DOHH2 (cell line): ENCODE measurements around the gene TAB3.

Experiments
- EZH2phosphoT487 ChIP-seq: fragments of 200-600 bp; sonication (generic); IDR thresholded peaks from 2 replicates; pipeline ENCODE4 v1.6.1; 2017; ENCODE audit warnings: borderline replicate concordance, mild to moderate bottlenecking, antibody characterized with exemption, low read length, moderate library complexity, mixed read lengths
- TF ChIP-seq, protein P1 (sequence below): fragments of 200-600 bp; sonication (generic); IDR thresholded peaks from one replicate; pipeline ENCODE4 v1.5.1; 2014; ENCODE audit warnings: antibody characterized with exemption, mild to moderate bottlenecking, low read depth, low read length; ENCODE audit not compliant: poor library complexity, severe bottlenecking

- TF ChIP-seq, protein P1, sequence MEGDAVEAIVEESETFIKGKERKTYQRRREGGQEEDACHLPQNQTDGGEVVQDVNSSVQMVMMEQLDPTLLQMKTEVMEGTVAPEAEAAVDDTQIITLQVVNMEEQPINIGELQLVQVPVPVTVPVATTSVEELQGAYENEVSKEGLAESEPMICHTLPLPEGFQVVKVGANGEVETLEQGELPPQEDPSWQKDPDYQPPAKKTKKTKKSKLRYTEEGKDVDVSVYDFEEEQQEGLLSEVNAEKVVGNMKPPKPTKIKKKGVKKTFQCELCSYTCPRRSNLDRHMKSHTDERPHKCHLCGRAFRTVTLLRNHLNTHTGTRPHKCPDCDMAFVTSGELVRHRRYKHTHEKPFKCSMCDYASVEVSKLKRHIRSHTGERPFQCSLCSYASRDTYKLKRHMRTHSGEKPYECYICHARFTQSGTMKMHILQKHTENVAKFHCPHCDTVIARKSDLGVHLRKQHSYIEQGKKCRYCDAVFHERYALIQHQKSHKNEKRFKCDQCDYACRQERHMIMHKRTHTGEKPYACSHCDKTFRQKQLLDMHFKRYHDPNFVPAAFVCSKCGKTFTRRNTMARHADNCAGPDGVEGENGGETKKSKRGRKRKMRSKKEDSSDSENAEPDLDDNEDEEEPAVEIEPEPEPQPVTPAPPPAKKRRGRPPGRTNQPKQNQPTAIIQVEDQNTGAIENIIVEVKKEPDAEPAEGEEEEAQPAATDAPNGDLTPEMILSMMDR: no peak
- TF ChIP-seq EZH2phosphoT487: no peak
Observed at GRCh38 chrX:30913492-30913891, 24.4 kb upstream of the TAB3 start.
